Activated CD8-positive, alpha-beta memory T cell treated with anti-CD3 and anti-CD28 coated beads for 24 hours (primary cell): ENCODE results near the gene CADM1.

Experiments used
- DNase-seq: peaks from one replicate; pipeline ENCODE4 v3.0.0-alpha.2; 2020

CADM1 gene

GRCh38 chr11:115269191-115269950 lies 234.8 kb downstream of the CADM1 start:
- DNase-seq, result no peak

- no peak for DNase-seq
These were observed 236.3 kb downstream of the CADM1 start for GRCh38 chr11:115267871-115268270.

GRCh38 chr11:115267238-115267781 lies 236.9 kb downstream of the CADM1 start:
- DNase-seq, result no peak

GRCh38 chr11:115266066-115266639 lies 238.1 kb downstream of the CADM1 start:
- no peak for DNase-seq

GRCh38 chr11:115263799-115264656 lies 240.2 kb downstream of the CADM1 start:
- no peak for DNase-seq

GRCh38 chr11:115258216-115258615 lies 246.0 kb downstream of the CADM1 start:
- DNase-seq, result no peak

GRCh38 chr11:115257678-115258077 lies 246.5 kb downstream of the CADM1 start:
- DNase-seq, result no peak

- DNase-seq, result no peak
These were observed 246.9 kb downstream of the CADM1 start for GRCh38 chr11:115257270-115257669.

GRCh38 chr11:115256397-115257197 lies 247.6 kb downstream of the CADM1 start:
- DNase-seq, result no peak

- DNase-seq, result no peak
These were observed 249.0 kb downstream of the CADM1 start for GRCh38 chr11:115255006-115255762.

- DNase-seq, result no peak
These were observed 253.1 kb downstream of the CADM1 start for GRCh38 chr11:115251126-115251525.

GRCh38 chr11:115249061-115249578 lies 255.1 kb downstream of the CADM1 start:
- DNase-seq, result no peak

GRCh38 chr11:115247953-115248352 lies 256.3 kb downstream of the CADM1 start:
- DNase-seq, result no peak

GRCh38 chr11:115247361-115247760 lies 256.9 kb downstream of the CADM1 start:
- DNase-seq, result no peak

- no peak for DNase-seq
These were observed 259.5 kb downstream of the CADM1 start for GRCh38 chr11:115244758-115245157.

GRCh38 chr11:115244296-115244695 lies 259.9 kb downstream of the CADM1 start:
- no peak for DNase-seq

GRCh38 chr11:115242982-115243381 lies 261.2 kb downstream of the CADM1 start:
- no peak for DNase-seq

GRCh38 chr11:115241899-115242298 lies 262.3 kb downstream of the CADM1 start:
- no peak for DNase-seq

GRCh38 chr11:115238791-115239190 lies 265.4 kb downstream of the CADM1 start:
- no peak for DNase-seq

GRCh38 chr11:115238086-115238485 lies 266.1 kb downstream of the CADM1 start:
- no peak for DNase-seq

GRCh38 chr11:115237578-115237977 lies 266.6 kb downstream of the CADM1 start:
- DNase-seq, result no peak

- DNase-seq, result no peak
These were observed 269.4 kb downstream of the CADM1 start for GRCh38 chr11:115234794-115235193.
